ENCODE results near the gene C1orf35.

C1orf35 gene

DNA sequence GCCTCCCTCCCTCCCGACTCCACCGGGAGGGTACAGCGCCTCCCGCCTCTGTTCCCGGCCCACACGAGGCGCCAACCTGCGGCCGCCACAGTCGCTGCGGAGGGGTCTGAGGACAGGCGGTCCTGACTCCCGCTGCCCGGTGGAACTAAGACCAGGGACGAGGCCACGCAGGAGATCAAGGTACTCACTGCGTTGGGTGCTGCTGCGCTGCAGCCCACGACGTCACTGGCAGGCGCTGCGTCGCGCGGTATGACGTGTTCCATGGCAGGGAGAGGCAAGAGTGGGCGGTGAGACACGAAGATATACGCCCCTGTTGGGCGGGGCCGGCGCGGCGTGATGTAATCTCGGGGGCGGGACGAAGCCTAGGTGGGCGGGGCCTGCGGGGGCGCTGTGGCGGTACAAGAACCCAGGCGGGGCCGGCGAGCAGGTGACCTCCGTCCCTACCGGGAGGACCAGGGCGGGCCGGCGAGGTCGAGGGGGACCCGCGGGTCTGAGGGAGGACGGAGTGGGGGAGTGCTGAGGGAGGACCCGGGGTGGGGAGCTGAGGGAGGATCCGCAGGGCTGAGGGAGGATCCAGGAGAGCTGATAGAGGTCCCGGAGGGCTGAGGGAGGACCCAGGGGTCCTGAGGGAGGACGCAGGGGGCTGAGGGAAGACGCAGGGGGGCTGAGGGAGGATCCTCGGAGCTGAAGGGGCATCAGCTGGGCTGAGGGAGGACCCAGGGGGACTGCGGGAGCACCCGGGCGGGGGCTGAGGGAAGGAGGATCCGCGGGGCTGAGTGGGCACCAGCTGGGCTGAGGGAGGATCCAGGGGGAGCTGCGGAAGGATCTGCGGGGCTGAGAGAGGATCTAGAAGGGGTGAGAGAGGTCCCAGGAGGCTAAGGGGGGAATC lies 6.2 kb upstream of the C1orf35 start, which contains the start of gene MRPL55:
Gene MRPL55 (minus strand): TSS at position 227 of the 889 bp plus-strand sequence. CDS start 1,039 bp downstream, outside the sequence.
- peak; percentile 93 for DNase-seq

DNA sequence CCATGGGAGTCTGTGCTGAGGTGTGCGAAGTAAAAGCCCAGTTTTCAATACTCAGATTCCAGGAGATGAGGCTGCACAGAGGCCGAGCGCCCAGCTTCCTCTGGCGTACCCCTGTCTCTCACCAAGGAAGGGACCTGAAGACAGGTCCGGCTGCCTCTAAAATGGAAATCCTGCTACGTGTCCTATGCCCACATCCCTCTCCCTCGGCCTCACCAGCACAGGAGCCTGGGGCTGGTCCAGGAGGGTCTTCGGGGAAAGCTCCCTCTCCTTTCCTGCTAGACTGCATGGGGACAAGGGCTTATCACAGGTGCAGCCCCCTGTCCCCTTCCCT lies 5.6 kb upstream of the C1orf35 start:
- DNase-seq: no peak

DNA sequence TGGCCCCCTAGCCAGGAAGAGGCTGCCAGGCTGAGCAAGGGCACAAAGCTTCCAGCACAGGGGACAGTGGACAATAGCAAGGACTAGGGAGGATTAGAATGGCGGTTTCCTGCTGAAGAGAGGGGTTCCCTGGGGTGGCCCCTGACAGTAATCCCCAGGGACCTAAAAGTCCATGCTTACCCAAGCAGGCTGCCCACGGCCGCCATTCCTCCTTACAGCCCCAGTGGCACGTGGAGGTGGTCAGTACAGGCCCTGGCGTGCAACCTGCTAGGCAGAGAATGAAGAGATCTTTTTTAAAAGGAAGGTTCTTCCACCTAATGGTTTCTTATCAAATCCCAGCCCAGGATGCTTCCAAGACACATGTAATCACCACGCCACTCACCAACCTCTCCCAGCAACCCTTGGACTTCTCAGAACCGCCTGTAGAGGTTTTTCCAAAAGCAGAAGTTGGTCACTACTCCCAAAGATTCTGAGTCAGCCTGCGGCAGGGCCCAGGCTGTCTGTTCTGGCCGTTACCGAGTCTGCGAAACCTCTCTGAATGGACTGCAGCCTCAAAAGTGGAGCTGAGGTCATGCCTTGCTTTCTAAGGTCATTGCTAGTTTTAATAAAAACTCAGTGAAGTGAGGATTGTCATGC lies 5.0 kb upstream of the C1orf35 start:
- DNase-seq: no peak

DNA sequence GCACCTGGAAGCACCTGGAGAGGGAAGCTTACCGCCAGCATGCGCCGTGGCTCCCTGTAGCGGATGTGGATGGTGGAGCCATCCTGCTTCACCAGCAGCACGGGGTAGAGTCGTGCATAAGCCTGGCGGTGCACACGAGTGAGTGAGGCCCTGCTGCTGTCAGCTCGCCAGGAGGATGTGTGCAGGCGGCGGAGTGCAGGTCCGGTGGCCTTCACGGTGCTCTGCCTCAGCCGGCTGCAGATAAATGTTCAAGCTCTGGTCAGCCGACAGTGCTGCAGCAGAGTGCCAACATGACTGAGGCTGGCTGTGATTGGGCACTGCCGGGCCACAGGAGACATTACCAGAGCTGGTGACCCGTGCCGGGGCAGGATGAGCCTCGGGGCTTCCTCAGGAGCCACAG lies 4.5 kb upstream of the C1orf35 start:
- DNase-seq: no peak

DNA sequence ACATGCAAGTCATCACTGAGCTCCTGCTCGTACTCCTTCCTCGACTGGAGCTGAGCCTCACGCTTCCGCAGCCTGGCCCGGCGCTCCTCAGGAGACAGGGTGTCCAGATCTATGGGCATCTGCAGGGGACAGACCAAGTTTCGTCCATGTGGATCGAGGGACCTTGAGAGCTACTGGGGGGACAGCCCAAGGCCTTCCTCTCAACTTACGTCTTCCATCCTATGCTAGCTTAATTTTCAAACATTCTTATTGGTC lies 3.6 kb upstream of the C1orf35 start:
- no peak for DNase-seq

DNA sequence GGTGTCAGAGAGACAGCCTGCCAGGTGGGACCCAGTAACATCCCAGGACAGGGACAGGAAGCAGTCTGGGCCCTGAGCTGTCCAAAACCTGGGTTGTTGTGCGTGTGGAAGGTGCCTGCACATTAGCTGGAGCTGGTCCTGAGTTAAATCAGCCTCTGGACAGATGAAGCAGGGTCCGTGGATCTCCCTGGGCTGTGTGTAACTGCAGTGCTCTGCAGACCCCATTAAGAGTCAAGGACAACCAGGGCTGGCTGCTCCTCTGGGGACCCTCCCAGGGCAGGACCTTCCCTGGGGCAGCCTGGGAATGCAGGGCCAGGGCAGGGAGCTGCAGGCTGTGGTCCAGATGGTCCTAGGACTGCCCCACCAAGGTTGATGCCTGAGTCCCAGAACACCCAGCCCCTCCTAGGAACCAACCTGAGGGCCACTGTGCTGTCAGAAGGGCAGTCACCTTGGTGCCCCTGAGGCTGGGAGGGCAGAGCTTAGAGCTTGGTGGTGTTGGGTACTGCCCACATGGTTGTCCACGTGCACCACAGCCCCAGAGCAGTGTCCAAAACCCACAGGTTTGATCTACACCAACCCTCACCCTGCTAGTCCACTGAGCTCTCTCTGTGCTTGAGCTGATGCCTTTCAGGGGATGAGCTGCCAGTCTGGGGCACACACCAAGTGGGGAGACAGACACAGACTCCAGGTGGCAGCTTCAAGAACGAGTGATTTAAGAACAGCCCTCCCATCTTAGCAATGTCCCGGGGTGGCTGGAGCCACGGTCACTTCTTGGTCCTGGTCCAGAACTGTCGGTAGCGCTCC lies 3.1 kb upstream of the C1orf35 start:
- DNase-seq: no peak

DNA sequence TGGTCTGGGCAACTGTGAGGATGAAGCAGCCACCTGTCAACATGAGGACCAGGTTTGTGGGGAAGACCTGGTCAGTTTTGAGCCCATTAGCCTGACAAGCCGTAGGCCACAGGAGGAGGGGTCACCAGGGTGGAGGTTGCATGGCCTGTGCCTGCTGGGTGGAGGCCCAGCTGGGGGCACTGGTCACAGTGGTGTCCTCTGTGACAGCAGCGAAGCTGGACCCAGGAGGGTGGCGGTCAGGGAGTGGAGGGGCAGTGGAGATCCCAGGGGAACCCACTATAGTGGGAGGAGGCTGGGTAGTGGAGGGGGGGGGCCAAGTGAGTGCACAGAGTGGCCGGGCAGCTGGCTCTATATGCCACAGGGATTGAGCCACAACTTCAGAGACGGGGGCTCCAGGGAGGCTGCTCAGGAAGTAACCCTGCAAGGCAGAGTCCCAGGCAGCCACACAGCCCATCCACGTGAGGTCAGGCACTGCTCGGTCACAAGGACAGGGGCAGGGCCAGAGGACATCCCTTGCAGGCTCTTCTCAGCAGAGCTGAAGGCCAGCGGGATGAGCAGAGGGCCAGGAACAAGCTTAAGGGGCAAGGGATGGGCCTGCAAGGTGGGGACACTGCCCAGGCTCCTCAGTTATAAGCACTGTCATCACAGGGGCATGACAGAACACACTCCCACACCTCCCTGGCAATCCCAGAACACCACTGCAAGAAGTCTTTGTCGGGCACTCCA lies 2.3 kb upstream of the C1orf35 start:
- no peak for DNase-seq

DNA sequence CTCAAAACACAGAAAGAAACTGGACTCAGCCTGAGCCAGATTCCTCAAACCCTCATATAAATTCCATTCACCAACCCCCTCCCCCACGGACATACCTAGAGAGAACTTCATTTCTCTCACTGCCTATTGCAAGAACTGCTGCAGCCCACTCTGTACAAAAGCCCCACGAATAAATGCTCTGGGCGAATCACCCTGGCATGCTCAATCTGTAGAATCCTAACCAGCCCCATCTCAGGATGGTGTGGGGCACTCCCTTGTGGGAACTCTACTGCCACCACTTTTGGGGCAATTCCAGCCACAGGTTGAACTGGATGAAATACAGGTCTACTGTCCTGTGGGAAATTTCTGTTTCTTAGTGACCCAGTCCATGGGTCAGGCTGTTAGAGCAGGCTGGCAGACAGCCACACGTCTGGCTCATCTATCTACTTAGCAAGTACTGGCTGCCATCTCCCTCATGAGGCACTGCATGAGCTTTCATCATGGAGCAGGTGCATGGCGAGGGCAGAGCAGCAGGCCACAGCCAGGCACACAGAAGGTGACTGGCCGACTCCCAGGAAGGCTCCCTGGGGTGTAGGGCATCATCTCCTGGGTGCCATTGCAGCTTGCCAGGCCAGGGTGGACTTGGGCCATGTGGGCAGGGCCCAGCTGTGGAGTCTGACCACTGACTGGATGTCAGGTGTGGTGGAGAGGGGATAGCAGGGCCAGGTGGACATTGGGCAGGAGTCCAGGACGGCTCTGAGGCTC lies 1.6 kb upstream of the C1orf35 start:
- DNase-seq: no peak

DNA sequence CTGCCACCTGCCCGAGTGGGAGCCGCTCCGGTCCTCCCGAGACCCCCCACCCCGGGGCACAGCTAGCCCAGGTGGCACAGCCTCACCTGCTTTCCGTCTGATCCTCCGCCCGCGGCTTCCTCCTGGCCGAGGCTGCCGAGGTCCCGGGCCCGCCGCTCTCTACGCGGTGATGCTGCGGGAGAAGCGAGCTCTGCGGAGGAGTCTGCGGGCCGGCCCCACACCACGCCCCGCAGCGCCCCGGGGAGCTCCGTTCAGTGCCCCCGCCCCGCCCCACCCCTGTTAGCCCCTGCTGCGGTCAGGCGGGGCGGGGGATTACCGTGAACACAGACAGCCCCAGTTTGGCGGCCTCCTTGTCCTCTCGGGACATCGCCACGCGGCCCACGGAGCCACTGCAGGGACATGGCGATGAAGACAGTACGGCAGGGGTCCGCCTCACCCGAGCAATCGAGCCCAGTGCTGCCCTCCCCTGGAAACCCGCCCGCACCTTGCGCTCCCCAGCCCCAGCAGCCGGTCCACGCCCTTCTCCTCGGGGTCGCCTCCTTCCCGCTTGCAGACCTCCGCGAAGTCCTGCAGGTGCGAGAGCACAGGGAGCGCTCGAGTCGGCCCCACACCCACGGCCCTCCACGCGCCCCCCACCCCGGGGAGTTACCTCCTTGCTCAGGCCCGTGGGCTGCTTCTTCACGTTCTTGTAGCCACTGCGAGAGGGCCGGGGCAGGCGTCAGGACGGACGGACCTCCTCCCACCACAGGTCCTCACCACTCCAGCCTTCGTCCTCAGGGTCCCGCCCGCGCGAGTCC lies 933 bp downstream of the C1orf35 start:
- DNase-seq: peak; percentile 28

DNA sequence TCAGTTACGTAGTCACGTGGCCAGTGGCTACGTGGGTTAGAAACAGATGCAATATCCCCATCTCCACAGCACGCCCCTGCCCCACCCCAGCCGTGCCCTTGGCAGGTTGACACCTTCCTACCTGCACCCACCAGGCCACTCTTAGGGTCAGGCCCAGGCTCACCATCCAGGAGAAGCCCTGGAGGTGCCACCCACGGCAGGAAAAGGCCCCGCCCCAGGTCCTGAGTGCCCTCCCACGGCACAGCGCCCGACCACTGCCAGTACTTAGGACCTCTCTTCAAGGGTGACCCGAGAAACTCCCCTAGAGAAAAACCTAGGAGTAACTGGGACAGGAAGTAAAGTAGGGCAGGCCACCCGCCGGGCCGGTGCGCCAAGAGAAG lies 1.5 kb downstream of the C1orf35 start:
- DNase-seq: no peak

DNA sequence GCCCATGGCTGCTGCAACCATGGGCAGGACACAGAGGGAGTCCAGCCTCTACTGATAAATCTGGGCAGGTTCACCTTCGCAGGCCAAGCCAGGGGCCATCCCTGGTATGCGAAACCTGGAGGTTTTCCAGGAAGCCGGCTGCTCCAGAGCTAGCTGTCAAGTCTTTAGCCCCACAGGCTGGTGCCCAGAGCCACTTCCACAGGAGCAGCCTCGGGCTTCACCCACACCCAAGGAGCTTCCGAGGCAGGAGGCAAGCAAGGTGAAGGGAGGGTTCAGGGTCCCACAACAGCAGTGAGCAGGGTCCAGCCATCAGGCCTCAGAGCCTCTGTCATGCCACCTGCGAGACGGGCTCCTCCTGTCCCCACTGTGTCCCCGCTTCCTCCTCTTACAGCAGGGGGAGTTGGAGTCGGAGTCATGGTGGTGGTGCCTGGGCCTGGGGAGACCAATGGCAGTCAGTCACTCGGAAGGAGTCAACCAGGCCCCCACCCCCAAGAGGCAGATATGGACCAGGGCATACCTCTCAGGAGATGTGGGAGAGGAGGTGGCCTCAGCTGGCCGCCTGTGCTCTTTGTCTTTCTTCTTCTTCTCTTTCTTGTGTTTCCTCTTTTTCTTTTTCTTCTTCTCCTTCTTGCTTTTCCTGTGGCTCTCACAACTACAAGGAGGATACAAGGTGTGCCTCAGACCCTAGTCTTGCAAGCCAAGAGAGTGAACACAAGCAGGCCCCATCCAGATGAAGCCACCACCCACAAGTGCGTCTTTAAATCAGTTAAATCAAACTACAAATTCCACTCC lies 2.1 kb downstream of the C1orf35 start:
- no peak for DNase-seq

DNA sequence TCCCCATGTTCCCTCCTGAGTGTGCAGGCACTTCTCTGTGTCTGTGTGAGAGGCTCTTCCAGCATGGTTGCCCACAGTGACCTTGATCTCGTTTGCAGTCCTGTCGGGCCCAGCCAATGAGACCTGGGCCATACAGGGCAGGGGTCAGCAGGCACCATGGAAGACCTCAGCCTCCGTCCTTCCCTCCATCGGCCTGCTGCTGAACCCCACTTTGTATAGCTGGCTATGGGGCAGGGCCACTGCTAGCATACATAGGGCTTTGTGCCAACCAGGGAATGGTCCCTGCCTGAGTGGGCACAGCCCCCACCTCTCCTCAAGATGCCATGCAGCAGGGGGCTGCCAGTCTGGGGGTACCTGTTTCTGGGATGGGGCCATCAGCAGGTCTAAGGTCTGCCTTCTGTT lies 3.8 kb downstream of the C1orf35 start:
- DNase-seq: no peak

DNA sequence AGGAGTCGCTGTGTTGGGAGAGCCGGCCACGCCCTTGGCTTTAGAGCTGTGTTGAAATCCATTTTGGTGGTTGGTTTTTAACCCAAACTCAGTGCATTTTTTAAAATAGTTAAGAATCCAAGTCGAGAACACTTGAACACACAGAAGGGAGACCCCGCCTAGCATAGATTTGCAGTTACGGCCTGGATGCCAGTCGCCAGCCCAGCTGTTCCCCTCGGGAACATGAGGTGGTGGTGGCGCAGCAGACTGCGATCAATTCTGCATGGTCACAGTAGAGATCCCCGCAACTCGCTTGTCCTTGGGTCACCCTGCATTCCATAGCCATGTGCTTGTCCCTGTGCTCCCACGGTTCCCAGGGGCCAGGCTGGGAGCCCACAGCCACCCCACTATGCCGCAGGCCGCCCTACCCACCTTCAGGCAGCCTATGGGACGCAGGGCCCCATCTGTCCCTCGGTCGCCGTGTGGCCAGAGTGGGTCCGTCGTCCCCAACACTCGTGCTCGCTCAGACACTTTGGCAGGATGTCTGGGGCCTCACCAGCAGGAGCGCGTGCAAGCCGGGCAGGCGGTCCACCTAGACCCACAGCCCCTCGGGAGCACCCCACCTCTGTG lies 4.7 kb downstream of the C1orf35 start:
- DNase-seq: no peak

DNA sequence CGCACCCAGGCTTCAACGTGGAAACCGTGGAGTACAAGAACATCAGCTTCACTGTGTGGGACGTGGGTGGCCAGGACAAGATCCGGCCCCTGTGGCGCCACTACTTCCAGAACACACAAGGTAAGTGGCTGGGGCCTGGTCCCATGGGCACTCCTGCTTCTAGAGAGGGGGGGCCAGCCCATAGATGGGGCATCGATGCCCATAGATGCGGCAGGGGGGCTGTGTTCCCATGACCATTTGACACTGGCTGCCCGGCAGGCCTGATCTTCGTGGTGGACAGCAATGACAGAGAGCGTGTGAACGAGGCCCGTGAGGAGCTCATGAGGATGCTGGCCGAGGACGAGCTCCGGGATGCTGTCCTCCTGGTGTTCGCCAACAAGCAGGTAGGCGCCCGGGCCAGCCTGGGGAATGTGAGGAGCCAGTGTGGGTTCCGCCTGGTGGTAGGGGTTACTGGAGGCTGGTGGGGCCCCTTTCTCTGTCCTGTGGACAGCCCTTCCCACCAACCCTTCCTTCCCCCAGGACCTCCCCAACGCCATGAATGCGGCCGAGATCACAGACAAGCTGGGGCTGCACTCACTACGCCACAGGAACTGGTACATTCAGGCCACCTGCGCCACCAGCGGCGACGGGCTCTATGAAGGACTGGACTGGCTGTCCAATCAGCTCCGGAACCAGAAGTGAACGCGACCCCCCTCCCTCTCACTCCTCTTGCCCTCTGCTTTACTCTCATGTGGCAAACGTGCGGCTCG lies 5.6 kb downstream of the C1orf35 start:
- no peak for DNase-seq

DNA sequence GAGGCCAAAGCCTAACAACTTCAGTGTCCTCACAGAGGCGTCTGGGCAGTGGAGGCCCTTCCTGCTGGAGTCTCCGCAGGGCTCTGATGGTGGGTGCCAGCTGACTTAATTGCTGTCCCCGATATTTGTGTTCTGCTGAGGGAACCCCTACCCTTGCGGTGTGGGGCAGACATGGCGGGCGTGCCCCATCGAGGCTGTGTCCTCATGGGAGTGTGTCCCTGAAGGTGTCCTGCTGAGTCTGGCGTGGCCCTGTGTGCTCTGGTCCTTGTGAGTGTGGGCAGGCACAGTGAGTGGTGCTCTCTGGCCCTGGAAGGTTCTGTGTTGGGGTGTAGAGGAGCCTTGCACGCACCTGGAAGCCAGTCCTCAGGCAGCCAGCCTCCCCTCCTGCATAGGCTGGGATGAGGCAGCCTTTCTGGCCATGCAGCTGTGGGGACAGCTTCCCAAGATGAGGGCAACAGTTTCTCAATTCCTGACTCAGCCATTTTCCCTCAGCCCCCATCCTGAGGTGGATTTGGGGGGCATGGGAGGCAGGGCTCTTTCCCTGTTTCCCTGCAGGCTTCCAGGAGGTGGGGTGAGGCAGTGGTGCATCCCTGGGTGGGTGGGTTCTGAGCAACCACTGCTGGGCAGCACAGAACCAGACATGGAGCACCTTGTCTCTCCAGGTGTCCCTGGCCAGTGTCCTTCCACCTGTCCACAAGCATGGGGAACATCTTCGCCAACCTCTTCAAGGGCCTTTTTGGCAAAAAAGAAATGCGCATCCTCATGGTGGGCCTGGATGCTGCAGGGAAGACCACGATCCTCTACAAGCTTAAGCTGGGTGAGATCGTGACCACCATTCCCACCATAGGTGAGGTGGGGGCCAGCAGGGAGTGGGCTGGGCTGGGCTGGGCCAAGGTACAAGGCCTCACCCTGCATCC lies 6.5 kb downstream of the C1orf35 start:
- no peak for DNase-seq

DNA sequence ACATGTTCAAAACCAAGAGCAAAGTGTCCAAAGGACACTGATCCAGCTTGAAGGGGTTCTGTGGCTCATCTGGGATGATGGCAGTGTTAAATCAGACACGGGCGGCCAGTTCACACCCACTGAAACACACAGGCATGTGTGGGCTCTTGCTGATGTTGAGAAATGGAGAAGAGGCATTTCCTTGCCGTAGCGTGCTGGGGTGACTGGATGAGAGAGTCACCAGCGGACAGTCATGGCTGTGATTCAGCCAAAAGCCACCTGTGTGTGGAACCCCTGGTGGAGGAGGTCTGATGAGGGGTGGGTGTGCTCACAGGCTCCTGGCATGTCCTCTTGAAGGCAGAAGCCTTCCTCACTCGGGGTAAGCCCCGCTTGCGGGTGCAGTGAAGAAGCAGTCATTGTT lies 7.2 kb downstream of the C1orf35 start:
- no peak for DNase-seq

DNA sequence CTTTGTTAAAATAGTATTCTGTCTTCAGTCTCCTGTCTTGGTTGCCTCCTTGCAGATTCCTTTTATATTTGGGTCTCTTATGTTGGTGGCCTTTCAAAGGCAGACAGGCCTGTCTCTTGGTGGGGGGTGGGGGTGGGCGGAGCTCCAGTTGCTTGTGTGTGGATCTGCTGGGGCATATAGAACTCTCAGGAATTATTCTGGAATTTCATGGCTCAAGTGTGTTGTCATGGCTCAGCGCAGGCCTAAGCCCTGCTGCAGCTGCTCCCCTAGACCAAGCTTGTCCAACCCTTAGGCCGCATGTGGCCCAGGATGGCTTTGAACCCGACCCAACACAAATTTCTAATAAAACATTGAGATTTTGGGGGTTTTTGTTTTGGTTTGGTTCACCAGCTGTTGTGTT lies 8.0 kb downstream of the C1orf35 start:
- DNase-seq: no peak

DNA sequence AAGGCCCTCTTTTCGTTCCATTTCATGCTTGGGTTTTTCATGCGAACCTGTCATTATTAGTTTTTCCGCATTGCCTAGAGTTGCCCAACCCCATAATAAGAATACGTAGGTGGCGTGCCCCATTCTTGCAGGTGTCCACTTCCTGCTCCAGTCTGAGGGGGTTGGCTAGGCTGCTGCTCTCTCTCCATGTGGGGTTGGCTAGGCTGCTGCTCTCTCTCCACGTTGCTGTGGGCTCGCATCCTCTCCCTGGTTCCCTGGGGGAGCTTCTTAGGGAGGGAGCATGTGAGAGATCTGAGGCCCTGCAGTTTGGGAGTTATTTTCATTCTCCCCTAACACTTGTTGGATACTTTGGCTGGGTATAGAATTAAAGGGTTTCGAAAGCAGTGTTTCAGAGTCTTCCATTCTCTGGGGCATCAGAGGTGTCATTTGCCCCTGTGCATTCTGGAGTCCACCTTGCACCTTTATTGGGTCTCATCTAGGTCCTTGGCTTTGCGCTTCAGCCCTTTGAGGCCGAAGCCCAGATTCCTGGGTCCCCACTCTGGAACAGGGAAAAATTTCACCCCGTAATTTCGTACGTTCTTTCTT lies 8.6 kb downstream of the C1orf35 start:
- DNase-seq: no peak
